ENCODE data around the gene PRELID3B.
"Not testable (repeated sequence)": the region's sequence is repeated elsewhere in the genome, so short reads cannot be mapped to it uniquely, and the experiment has no call there.

PRELID3B gene

DNA sequence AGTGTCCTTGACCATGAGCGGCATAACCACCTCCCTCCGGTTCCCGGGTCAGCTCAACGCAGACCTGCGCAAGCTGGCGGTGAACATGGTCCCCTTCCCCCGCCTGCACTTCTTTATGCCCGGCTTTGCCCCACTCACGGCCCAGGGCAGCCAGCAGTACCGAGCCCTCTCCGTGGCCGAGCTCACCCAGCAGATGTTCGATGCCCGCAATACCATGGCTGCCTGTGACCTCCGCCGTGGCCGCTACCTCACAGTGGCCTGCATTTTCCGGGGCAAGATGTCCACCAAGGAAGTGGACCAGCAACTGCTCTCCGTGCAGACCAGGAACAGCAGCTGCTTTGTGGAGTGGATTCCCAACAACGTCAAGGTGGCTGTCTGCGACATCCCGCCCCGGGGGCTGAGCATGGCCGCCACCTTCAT is 18.5 kb downstream of the PRELID3B start:
- no peak for DNase-seq

DNA sequence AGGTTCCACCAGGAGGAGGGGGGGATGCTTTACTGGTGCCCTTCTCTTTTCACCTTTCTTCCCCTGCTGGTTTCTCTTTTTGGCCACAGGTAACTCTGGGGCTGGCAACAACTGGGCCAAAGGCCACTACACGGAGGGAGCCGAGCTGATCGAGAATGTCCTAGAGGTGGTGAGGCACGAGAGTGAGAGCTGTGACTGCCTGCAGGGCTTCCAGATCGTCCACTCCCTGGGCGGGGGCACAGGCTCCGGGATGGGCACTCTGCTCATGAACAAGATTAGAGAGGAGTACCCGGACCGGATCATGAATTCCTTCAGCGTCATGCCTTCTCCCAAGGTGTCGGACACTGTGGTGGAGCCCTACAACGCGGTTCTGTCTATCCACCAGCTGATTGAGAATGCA is 19.0 kb downstream of the PRELID3B start:
- DNase-seq, result no peak

DNA sequence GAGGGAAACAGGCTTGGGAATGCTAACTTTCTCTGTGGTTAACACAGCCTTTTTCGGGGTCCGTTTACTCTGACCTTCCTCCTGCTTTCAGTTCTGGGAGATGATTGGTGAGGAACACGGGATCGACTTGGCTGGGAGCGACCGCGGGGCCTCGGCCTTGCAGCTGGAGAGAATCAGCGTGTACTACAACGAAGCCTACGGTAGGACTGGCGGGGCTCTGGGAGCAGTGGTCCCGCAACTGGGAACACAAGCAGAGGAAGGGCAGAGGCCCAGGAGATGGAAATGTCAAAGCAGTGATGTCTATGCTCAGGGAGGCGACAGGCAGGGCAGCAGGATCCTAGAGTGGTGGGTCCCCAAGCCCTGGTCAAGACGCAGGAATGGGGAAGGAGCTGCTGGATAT is 19.8 kb downstream of the PRELID3B start:
- no peak for DNase-seq

DNA sequence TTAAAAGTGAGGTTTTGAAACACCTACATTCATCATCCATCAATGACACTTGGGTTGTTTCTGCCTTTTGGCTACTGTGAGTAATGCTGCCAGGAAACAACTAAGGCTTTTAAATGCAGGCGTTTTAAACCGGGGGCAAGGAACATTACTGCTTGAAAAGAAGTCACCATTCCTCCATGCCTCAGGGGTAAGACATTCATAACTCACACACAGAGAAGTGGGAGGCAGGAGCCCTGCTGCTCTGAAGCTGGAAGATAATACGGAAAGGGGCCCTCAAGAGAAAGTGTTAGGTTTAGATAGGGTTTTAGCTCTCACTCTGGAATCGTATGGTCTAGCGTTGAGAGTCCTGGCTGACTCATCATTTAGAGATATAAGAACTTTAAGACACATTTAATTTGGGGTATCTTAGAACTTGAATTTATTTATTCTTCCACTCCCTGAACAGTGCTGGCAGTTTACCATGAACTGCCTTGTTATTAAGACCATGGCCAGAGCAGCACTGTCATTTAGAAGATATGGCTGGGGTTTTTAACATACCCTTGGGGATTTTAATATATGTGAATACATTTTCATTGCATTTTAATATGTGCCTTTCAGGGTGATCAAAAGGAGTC is 21.5 kb downstream of the PRELID3B start:
- no peak for DNase-seq

DNA sequence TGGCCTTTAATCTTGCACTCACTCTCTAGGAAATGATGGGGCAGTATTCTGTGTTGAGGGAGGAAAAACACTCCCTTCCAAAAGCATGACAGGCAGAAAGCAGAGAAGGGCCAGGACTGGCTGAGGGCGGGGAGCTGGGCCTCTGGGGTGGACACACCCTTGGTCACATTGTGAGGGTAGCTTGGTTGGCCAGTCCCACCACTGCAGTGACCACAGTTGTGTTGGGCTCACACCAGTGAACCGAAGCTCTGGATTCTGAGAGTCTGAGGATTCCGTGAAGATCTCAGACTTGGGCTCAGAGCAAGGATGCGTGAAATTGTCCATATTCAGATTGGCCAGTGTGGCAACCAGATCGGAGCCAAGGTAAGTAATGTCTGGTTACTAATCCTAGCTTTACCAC is 23.4 kb downstream of the PRELID3B start, which contains the start of gene TUBB1:
Gene TUBB1, plus strand, starts transcription at position 213 of the 400 bp plus-strand sequence. Its CDS starts 94 bp downstream, at position 307.
- no peak for DNase-seq

DNA sequence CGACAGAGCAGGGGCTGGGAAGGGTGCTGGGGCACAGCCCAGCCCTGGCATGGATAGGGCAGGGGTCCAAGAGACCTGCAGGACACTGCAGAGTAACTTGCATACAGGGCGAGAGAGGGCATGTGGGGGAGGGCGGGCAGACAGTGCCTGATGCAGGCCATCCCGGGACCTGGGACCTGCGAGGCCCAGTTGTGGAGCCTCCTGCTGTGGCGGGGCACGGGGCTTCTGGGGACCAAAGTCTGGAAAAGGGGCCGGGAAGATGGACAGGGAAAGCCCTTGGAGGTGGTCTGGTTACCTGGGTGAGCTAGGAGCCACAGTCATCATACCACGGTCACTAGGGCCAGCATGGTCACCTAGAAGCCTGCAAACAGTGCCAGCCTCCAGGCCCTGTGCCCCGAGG is 23.8 kb downstream of the PRELID3B start:
- DNase-seq, result no peak

DNA sequence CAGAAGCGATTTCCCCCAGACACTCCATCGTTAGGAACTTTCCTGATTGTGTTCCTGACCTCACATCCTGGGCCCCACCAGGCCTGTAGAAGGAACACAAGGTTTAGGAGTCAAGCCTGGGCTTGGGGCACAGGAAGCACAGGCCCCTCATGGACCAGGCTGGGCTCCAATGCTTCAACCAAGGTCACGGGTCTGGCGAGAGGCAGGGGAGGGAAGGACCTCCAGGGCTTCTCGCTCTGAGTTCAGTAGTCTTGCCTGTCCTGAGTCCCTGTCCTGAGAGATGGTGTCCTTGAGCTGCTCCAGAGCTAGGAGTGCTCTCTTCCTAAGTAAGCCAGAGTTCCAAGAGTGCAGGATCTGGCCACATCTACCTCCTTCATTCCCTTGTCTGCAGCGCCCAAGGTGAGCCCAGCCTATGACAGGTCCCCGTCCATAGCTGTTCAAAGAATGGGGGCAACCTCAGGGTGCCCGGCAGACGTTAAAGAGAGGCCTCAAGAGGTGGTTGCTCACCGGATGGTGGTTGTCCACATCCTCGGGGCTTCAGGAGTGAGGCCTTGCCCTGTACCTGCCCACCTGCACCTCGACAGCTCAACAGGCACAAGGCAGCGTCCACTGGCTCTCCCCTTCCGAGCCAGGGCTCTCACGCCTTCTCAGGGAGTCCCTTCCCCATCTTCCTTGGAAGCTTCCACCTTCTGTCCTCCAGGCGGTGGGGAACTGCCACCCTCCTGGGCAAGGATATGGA is 24.9 kb downstream of the PRELID3B start:
- DNase-seq, result no peak

DNA sequence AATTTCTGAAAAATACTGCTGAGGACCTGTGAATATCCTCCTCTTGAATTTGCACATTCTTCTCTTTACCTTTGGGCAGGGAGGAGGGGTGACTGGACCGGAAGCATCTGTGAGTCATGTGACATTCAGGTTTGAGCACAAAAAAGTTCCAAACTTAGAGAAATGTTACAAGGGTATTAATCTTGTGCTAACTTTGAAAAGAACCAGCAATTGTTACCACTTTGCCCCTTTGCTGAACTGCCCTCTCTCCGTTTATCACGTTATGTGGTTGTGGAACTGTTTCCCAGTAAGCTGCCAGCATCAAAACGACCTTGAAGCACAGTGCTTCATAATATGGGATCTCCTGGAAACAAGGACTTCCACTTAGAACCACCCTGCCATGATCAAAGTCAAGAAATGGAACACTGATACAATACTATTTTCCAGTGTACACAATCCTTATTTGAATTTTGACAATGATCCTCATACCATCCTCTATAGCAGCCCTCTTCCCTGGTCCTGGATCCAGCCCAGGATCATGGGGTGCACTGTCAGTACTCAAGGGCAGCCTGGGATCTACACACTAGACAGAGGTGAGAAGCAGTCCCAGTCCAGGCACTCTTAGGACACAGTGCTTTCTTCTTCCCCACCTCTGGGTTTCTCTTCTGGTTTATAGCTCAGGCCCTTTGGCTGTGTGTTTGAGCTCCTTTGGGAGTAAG is 25.6 kb downstream of the PRELID3B start:
- no peak for DNase-seq

DNA sequence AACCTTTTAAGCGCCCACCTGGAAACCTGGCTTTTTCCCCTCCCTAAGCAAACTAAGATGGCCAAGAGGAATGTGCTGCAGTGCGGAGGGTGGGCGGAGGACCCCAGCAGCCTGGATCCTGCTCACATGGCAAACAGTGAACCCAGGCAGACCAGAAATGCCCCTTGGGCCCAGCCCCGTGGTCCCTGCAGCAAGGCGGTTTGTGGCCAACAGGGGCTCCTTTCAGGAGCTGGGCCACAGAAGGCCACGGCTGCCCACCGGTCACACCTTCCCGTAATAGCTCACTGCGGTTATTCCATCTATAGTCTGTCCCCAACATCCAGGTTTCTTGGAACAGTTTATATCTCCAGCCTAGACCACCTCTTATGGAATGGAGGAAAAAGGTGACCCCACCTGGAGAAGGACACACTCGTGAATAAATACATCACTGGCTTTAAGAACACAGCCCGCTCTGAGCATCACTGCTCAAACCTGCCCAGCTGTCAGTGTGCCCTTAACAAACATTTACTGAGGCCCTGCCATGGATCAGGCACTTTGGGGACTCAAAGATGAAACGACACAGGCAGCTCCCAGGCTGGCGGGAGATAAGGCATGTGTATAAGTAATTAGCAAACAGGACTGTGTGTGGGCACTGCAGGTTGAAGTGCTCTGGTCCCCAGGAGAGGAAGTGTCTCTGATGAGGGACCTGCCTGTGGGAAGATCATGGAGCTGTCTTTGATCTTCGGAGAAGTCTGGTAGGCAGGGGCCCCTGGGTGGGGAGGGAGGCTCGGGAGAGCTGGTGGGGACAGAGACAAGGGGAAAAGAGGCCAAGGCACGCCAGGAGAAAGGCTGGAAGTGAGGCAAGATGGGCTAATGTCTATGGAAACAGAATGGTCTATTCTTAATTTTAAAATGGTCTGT is 26.5 kb downstream of the PRELID3B start:
- DNase-seq, result no peak

DNA sequence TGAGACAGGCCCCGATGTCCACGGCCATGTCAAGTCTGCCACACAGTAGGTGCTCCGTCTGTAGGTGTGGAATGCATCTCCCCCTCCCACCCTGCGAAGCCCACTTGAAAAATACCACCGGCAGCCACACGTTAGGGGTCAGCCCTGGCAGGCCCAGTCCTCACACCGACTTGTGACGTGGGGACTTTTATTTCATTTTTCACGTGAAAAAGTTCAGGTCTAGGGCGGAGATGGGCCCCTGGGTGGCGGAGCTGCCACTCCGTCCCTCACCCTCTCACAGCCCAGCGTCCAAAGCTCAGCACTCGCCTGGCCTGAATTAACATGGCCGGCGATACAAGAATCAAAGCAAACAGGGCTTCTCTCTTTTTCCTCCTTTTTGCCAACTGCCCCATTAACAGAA is 27.2 kb downstream of the PRELID3B start:
- no peak for DNase-seq

DNA sequence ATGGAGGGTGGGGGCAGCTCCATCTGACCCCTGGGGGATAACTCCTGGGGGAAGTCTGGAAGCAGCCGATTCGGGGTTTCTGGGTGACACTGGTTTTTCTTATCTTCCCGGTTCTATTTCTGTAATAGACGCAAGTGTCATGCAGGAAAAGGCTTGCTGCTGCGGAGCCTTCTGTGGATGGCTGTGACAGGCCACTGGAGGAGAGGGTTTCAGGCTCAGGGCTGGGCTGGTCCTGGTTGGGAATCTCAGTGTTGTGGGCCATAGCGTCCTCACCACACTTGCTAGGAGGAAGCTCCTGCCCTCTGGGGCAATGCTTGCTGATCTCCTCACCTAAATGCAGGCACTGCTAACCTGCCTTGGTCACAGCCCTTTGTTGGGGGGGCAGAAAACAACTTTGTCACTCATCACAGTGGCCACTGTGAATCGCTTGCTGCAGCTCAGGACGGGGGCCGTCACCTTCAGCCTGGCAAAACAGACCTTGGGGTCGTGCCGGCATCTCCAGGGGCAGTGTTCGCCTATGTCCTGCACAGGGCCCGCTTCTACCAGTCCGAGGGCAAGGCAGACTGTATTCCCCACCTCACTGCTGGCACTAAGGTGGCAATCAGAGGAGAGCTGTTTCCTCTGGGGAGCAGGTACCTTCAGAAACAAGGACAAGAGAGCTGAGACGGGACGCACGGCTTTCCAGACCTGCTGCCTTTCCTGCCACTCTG is 27.8 kb downstream of the PRELID3B start:
- no peak for DNase-seq

DNA sequence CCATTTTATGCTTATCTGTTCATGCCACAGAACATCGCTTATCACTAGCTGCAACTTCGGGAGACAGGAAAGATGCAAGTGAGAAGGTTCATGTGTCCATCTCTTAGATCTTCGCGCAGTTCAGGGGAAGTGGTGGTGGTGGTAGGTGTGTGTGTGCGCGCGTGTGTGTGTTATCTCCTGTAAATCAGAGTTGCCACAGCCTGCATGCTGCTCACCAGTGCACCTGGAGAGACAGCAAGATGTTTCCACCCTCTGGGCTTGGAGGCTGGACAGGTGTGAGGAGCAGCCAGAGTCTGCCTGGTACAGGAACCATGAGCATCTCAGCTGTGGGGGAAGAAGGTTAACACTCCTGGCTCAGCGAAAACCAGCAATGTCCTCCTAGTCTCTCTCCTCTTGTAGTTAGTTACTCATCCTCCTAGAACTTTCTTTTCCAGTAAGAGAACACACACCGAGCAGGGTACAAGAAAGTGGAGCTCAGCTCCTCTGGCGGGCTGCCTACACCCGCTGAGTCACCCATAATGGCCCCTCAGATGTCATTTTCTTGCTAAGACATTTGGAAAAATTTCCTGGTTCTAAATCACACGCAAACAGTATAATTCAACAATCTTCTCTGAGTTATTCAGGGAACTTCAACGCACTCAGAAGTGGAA is 28.5 kb downstream of the PRELID3B start:
- DNase-seq, result no peak

DNA sequence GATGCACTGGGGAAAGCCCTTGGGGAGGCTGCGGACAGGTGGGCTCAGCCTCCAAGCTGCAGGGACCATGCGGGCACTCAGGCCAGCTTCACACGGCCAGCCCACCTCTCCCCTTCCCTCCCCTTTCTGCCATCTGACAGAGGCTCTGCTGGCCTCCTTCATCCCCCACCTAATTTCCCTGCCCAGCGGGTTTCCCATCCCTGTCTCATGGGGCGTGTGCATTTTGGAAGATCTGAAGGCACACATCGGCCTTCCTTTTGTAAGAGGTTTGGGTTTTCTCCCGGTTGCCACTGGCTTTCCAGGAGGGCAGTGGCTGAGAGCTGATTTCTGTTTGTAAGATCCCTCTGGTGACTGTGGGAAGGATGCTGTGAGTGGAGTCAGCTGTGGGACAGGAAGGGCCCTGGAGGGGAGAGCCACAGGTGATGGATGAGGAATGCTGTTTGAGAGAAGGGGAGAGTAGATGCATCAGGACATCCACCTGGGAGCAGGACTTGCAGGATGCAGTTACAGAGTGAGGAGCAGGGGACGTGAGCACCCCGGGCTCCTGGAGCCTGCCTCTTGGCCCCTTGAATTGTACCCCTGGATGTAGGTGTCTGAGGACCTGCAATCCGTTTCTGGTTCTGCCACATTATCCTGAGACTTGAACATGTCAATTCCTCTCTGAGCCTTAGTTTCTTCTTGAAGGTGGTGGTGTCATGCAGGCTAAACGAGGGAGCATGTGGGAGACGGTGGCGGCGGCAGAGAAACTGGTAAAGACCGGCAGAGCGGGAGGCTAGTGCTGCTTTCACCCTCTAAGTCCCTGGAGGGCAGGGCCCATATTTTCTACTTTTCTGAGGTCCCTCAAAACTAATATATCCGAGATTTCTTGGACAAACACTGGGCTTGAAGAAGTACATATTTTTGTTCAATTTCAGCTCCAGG is 29.3 kb downstream of the PRELID3B start:
- DNase-seq, result no peak

DNA sequence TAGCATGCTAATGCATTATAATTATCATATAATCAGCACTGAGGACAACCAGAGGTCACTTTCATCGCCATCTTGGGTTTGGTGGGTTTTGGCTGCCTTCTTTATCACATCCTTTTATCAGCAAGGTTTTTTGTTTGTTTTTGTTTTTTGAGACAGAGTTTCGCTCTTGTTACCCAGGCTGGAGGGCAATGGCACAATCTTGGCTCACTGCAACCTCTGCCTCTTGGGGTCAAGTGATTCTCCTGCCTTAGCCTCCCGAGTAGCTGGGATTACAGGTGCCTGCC is 30.8 kb downstream of the PRELID3B start:
- DNase-seq, result not testable (repeated sequence)

DNA sequence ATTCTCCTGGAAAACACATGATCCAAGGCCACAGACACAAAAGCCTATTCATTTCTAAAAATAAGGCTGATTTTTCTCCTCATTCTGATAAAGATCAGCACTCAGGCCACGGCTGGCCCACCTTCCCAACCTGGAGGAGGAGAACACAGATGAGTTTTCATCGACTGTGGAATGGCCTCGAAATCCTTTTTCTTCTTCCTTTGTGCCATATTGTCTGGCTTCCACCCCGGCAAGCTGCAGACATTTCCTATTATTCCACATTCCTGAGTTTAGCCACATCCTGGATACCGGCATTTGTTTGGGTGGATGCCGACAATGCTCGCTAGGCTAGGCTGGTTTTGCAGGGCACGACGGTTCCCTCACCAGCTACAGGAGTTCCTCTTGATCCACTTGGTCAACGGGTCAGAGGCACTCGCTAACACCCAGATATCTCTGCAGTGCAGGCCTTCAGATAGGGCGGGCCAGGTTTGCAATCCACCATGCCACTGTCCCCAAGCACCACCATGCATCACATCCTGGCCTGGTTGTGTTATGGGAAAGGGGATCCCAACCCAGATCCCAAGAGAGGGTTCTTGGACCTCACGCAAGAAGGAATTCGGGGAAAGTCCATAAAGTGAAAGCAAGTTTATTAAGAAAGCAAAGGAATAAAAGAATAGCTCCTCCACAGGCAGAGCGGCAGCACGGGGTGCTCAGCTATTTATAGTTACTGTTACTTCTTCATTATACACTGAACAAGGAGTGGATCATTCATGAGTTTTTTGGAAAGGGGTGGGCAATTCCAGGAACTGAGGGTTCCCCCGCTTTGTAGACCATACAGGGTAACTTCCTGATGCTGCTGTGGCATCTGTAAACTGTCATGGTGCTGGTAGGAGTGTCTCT is 31.4 kb downstream of the PRELID3B start:
- DNase-seq, result peak; percentile 68

DNA sequence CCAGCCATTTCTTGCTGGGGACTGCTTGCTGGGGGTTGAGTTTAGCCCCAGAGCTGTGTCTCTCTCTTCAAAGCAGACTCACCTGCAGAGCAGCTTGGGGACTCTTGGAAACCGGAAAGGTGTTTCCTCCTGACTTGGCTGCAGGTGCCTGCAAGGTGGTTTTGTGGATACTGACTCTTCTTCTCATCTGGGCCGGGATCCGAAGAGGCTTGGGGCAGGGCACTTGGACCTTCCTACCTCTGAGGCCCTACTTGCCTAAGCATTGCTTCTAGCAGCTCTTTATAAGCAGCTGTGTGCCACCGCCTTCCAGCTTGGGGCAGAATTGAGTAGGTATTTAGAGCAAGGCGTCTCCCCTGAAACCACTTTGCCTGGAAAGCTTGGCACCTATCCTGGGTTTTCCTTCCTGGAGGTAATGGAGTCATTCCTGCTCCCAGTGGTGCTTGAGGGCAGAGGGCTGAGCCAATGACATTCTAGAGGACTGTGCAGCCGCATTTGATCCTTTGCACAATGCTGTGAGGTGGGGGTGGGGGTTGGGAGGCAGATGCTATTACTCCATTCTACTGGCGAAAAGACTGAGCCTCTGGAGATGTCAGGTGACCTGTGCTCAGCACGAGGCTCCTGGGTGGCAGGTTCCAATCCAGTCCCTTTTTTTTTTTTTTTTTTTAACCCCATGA is 32.1 kb downstream of the PRELID3B start:
- DNase-seq, result no peak

DNA sequence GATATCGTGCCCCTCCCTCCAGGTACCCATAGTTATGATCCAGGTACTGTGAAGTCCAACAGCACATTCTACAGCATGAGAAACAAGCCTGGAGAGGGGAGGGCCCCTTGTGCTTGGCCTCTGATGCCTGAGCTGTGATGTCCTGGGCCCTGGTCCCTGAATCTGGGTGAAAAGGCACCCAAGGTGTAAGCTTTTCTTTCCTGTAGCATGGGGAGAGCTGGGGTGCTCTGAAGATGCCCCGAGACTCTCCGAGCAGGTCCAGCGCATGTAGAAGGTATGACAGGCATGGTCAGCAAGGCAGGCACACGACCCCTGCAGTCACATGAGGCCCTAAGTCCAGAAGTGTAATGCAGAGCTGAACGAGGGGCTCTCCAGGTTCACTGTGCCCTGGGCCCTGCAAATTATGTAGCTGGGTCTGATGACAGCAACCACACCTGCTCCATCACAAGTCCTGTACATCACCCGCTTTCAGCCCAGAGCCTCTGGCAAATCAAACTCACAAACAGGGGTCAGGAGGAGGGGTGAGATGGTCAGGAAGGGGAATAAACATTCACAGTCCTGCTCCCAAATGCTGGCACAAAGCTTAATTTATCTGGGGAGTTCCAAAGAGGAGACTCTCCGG is 33.8 kb downstream of the PRELID3B start:
- DNase-seq, result no peak

DNA sequence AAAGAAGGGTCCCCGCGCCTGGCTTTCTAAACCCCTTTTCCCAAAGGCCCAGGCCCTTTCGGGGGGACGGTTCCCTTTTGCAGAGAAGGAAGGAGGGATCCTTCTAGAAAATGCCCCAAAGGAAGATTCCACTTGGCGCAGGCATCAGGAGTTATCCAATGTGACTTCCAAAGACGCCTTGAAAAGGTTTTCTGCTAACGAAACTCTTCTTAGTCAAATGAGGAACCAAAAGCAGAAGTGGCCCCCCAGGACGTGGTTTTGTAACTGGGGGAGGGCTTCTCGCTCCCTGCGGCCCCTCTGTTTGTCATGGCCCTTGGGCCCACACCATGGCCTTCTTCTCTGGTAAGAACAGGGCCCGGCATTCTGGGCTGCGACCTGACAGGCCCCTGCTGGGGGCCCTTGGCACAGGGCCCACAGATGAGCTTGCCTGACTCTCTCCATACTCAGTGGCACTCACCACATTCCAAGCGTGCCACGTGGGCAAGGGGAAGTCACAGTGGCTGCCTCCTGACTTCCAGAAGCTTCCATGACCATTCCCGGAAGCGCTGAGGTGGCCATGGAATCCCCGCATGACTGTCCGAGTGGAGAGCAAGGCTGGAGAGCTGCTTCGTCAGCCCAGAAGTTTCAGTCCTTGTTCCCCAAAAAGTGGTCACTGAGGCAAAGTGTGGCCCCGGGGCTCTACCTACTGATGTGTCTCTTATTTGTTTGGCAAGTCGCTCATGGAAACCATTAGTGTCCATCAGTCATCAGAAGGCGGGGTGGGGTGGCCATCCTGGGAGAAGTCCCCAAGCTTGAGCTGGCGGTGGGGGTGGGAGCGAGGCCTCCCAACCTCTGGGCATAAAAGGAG is 34.7 kb downstream of the PRELID3B start:
- no peak for DNase-seq

All from HCEC 1CT (cell line).